ENCODE results near the gene PPM1M.

The PPM1M gene

GRCh38 chr3:52245322-52246263 lies at the start of gene PPM1M:
Gene PPM1M (plus strand): TSS chr3:52245759. CDS start chr3:52245825, 66 bp downstream.
- DNase-seq, result no peak

GRCh38 chr3:52195823-52196331 lies 49.7 kb upstream of the PPM1M start:
- DNase-seq, result no peak

- DNase-seq, result no peak
These were observed 48.6 kb upstream of the PPM1M start for GRCh38 chr3:52196977-52197376.

GRCh38 chr3:52197499-52197841 lies 48.1 kb upstream of the PPM1M start:
- DNase-seq, result no peak

GRCh38 chr3:52197842-52198625 lies 47.5 kb upstream of the PPM1M start, which contains the start of gene ALAS1:
Gene ALAS1 (plus strand): TSS chr3:52198160. CDS start chr3:52199242, 1,082 bp downstream.
- DNase-seq, result peak; percentile 71

GRCh38 chr3:52198643-52199608 lies 46.6 kb upstream of the PPM1M start:
- DNase-seq, result no peak

GRCh38 chr3:52200981-52201679 lies 44.4 kb upstream of the PPM1M start:
- DNase-seq, result no peak

GRCh38 chr3:52202384-52203077 lies 43.0 kb upstream of the PPM1M start:
- no peak for DNase-seq

- no peak for DNase-seq
These were observed 41.9 kb upstream of the PPM1M start for GRCh38 chr3:52203701-52204100.

- peak; percentile 79 for DNase-seq
These were observed 41.1 kb upstream of the PPM1M start for GRCh38 chr3:52204337-52205073.

GRCh38 chr3:52205727-52206372 lies 39.7 kb upstream of the PPM1M start:
- DNase-seq, result no peak

- no peak for DNase-seq
These were observed 37.0 kb upstream of the PPM1M start for GRCh38 chr3:52208556-52208955.

- no peak for DNase-seq
These were observed 35.5 kb upstream of the PPM1M start for GRCh38 chr3:52210037-52210436.

- DNase-seq, result no peak
These were observed 35.0 kb upstream of the PPM1M start for GRCh38 chr3:52210550-52211046.

GRCh38 chr3:52211268-52211891 lies 34.2 kb upstream of the PPM1M start:
- DNase-seq, result no peak

GRCh38 chr3:52213005-52213404 lies 32.6 kb upstream of the PPM1M start:
- DNase-seq, result no peak

- no peak for DNase-seq
These were observed 31.7 kb upstream of the PPM1M start for GRCh38 chr3:52213901-52214300.

- no peak for DNase-seq
These were observed 30.2 kb upstream of the PPM1M start for GRCh38 chr3:52215351-52215750.
